ENCODE results near the gene NEDD4L.

Gene NEDD4L

DNA sequence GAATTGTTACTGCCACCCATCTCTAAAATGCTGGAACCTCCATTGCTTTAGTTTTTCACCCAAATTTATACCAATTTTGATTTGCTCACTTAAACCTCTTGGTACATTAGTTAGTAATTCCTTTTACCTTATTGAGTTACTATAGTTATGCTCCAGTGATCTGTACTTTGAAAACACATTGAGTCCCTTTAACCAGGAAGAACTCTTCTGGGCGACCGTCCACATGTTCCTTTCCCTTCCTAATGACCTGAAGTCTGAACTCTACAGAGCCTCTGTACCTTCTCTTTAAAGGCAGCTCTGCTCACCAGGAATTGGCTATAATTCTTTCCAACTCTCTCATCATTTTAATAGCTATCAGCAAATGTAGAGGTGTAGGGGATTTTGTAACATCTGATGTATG is 290.0 kb downstream of the NEDD4L start:
- no peak for FAIRE-seq

- FAIRE-seq, result no peak
These were observed 291.2 kb downstream of the NEDD4L start for GRCh38 chr18:58335223-58335622.

- FAIRE-seq, result no peak
These were observed 291.8 kb downstream of the NEDD4L start for GRCh38 chr18:58335821-58336220.

- no peak for FAIRE-seq
These were observed 292.6 kb downstream of the NEDD4L start for GRCh38 chr18:58336605-58337004.

DNA sequence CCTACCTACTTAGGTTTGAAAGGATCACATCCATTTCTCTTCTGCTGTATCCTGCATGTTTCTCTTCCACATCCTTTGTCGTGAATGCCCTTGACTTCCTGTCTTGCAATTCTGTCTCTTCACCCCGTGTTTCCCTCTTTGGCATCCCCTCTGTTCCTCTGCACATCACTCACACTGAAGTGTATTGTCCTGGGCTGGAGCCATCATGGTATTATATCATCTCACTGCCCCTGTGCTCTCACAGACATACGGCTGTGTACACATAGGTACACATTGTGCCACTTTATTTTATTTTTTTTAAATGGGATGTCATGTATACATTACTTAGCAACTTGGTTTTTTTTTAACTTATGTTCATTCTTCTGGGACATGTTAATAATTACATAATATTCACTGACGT is 293.3 kb downstream of the NEDD4L start:
- FAIRE-seq, result no peak

DNA sequence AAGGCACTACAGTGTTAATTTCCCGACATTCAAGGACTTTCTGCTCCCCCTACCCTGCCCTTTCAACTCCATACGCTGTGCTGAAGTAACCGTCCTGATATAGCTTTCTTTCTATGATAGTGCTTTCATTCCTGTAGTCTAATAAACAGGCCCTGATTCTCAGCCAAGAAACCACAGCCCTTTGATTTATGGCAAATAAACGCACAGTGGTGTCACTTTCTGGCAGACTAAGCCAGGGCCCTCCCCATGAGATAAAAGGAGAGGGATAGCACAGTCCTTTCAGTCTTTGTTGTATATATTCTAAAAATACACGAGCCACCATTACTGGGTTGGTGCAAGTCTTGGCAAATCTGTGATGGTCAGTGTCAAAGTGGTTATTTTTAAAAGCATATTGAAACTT is 293.7 kb downstream of the NEDD4L start:
- no peak for FAIRE-seq

DNA sequence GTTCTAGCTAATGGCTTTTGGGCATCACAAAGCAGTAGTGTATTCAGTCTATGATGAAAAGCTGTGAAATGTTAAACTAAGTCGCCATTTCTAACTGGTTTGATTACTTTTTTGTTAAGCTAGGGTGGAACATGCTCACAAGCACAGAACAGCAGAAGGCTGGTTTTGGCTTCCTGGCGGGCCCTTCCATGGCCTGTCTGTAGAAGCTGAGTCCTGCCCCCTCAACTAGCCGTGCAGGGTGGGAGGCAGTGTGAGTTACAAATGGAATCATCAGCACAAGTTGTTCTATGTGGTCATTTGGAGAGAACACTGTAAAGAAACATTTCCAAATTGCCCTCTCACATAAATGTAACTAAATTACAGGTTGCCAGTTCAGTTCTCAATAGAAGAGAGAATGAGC is 294.1 kb downstream of the NEDD4L start:
- FAIRE-seq, result no peak

DNA sequence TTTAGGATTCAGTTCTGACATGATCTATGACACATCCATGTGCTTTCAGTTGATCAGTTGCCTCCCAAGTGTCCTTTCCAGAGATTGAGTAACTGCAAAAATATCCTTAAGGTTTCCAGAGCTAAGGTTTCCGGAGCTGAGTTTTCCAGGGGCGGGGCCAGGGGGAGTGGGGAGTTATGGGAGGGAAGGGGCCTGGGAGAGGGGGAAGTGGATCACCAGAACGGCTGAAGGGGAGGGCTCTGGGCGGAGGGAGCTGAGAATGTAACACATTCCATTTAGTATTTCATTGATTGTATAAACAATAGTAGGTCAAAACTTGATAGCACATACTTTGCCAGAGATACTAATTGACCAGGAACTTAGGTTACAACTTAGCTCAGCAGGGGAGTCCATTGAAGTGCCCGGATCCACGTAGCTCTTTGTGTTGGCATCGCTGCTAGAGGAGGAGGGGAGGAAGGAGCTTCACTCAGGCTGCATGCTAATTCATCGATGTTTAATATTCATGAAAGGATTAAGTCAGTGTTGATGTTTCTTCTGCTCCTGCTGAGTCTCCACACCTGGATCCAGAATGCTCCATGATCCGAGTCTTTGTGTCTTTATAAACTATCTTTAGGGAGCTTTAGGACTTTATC is 295.1 kb downstream of the NEDD4L start:
- no peak for FAIRE-seq

DNA sequence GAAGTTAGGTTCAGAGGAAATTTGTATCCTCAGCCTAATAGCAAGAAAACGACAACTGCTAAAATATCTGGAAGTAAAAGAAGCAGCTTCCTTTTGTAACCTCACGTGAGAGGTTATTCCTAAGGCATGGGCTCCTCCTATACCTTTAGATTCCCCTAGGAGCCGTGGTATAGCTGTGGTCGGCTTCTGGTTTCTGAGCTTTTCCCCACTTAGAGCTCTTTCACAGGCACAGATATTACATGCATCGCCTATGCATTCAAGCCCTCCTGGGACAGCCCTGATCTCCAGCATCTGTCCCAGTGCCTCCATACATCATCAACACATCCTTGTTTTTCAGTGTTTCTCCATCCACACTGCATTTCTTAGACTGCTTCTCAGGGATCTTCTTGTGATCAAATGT is 295.9 kb downstream of the NEDD4L start:
- FAIRE-seq, result no peak

GRCh38 chr18:58341916-58342315 is 297.9 kb downstream of the NEDD4L start:
- no peak for FAIRE-seq

DNA sequence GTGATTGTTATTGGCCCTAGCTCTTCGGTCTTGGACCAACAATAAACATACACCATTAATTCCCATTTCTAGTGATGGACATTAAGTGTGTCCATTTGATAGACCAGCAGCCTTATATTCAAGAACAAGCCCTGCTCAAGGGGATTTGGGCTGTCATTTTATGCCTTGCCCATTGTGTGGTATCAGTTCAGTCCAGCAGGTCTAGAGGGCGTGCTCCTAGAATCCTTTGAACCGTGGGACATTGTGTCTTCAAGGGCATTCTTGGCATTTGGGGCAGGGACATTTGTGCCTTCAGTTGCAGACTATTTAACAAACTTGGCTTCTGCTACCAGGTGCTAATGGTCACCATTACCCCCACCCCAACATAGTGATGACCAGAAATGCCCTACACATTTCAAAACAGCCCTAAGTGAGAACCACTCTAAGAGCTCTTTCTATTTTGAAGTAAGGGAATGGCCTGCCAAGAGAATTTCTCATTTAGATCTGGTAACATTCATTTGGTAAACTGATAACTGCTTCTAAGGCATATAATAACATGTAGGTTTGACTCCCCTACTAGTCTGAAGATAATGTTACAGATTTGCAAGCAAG is 300.1 kb downstream of the NEDD4L start:
- FAIRE-seq, result no peak

GRCh38 chr18:58344861-58345463 is 300.9 kb downstream of the NEDD4L start:
- FAIRE-seq, result no peak

- FAIRE-seq, result no peak
These were observed 301.8 kb downstream of the NEDD4L start for GRCh38 chr18:58345875-58346274.

- no peak for FAIRE-seq
These were observed 303.1 kb downstream of the NEDD4L start for GRCh38 chr18:58347135-58347534.

DNA sequence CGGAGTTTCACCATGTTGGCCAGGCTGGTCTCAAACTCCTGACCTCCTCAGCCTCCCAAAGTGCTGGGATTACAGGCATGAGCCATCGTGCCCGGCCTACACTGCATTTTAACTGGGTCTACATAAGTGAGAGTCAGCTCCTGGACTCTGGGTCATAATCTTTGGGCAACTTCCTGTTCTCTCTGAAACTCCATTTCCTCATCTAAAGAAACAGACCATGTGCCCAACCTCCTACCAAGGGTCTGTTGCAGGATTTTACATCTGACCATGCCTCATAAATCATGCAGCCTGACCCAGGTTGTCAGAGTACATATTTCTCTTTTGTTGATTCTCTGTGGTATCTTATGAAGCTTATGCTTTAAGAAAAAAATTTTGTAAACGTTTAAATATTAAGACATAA is 304.5 kb downstream of the NEDD4L start:
- FAIRE-seq, result no peak

DNA sequence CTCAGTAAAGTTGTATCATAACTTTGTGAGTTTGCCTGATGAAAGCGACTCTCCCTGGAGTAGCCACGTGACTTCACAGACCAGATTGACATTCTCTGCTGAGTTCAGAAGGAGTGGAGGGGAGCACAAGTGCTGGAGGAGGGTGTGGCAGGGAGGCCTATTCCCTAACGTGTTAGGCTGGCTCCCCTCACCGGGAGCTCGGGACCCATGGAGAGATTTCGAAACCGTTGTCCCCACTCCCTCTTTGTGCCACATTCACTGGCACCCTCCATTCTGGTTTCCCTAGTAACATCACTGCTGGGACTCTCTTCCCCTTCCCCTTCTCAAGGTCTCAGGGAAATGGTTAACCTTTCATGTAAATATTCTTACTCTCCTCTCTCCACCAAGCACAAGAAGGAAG is 304.9 kb downstream of the NEDD4L start:
- FAIRE-seq, result no peak

- no peak for FAIRE-seq
These were observed 305.6 kb downstream of the NEDD4L start for GRCh38 chr18:58349650-58350049.

DNA sequence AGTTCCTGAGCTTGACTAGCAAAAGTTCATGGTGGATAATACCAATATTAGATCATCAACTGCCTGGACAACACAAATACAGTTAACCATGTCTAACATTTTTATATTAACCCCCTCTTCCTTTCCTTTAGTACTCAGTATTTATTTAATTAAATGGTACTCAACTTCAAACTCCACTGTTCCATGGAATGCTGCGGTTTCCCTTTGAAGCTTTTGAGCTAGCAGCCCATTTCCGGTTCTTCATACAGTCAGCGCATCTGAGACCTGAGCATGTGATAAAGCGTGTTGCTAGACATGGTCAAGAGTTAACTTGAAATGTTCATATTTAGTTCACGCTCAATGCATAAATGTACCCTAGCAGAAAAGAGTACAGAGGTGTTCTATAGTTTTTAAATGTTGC is 306.5 kb downstream of the NEDD4L start:
- FAIRE-seq, result no peak

DNA sequence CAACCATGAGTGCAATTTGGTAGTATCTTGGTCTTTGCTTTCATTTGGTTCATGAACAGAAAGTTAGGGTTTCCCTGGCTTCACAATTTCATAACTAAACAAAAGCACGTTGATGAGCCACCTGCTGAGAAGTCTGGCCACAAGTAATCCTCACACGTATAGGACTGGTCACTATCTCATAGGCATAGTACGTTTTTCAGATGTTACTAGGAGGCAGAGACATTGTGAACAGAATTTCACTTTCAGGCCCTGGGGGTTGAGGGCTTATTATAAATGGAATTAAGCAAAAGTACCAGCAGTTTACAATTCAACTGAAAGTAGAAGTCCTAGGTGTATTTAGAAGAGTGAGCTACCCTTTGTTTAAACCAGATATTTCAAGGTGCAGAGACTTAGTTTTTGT is 307.8 kb downstream of the NEDD4L start:
- FAIRE-seq, result no peak

GRCh38 chr18:58353581-58353980 is 309.6 kb downstream of the NEDD4L start:
- no peak for FAIRE-seq

DNA sequence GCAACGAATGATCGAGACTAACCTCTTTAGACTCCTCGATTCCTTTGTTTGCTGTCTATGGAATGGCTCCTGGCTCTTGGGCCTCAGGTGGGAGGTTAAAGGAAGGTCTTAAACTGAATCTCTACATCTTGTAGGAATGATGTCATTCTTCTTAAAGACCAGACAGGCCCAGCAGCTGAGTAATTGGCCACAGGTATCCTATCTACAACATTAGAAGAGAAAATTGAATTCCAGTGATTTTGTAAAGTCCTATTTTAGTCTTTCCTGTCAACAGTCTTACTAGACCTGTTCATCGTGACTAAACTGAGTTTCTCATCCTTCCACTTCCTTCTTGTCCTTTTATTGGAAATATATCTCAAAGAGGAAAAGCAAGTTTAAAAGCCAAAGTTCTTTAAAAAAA is 310.0 kb downstream of the NEDD4L start:
- no peak for FAIRE-seq

DNA sequence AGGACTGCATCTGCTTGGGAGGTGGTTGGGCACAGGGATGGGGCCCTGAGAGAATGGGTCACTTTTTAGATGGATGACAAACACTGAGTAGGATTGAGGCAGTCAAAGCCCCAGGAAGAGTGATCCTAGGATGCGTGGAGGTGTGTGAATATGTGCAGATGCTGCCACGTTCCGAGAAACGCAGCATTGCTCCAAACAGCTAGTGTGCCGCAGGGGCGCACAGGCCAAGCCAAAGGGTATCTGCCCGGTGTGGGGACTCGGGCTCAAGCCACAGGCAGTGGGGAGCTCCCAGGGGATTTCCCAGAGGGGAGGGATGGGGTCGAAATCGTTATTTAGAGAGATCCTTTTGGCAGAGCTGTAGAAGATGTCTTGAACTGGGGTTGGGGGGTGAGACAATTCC is 310.8 kb downstream of the NEDD4L start:
- FAIRE-seq, result no peak

- FAIRE-seq, result no peak
These were observed 311.2 kb downstream of the NEDD4L start for GRCh38 chr18:58355243-58355642.

- no peak for FAIRE-seq
These were observed 315.2 kb downstream of the NEDD4L start for GRCh38 chr18:58359218-58359617.

- no peak for FAIRE-seq
These were observed 315.6 kb downstream of the NEDD4L start for GRCh38 chr18:58359620-58360019.

Measured in A204.1 (cell line).